Activated B cell treated with CpG ODN at 0.5 μM for 24 hours (primary cell): Measurements from ENCODE around the gene MCHR1. TPM values are rescaled to one million over a fixed set of nuclear protein-coding genes. Genes with fewer than 3 reads are reported as not detected.

Experiments used
- ATAC-seq: fragments of 200-7000 bp; cut with Tn5 transposase; one replicate; pipeline ENCODE4 v1.10.0; 2021; ENCODE audit warnings: low read depth, mild to moderate bottlenecking, moderate library complexity
- CTCF ChIA-PET: fragments of 350-600 bp; sonication (Branson Sonifier 250); formaldehyde crosslinking; loops from one replicate; lab custom pipeline; 2021; ENCODE audit warnings: antibody characterized with exemption; lab: Charles Lee
- POLR2A ChIA-PET: fragments of 350-600 bp; sonication (Branson Sonifier 250); formaldehyde crosslinking; loops from one replicate; lab custom pipeline; 2021; ENCODE audit warnings: antibody characterized with exemption; lab: Charles Lee
- DNase-seq: peaks from one replicate; pipeline ENCODE4 v3.0.0; 2022
- H3K27ac Mint-ChIP-seq: one replicate; pipeline ENCODE4 v1.8.0; 2020; ENCODE audit warnings: mixed read lengths
- H3K27me3 Mint-ChIP-seq: one replicate; pipeline ENCODE4 v1.8.0; 2021; ENCODE audit warnings: mixed read lengths
- H3K36me3 Mint-ChIP-seq: one replicate; pipeline ENCODE4 v1.8.0; 2021; ENCODE audit warnings: low read depth, mixed read lengths
- H3K4me1 Mint-ChIP-seq: one replicate; pipeline ENCODE4 v1.8.0; 2021; ENCODE audit warnings: mixed read lengths
- H3K4me3 Mint-ChIP-seq: one replicate; pipeline ENCODE4 v1.8.0; 2020; ENCODE audit warnings: mild to moderate bottlenecking, mixed read lengths
- H3K9me3 Mint-ChIP-seq: one replicate; pipeline ENCODE4 v1.8.0; 2020; ENCODE audit warnings: mixed read lengths
- intact Hi-C: fragments of 100-400 bp; cut with micrococcal nuclease; formaldehyde crosslinking; loops from one replicate; pipeline ENCODE4 v1.15.1; 2024
- total RNA-seq: library from RNA; stranded (reverse); gene quantifications from 2 replicates; pipeline ENCODE4 v1.2.3, GENCODE V29; 2022
- TF ChIP-seq, protein P1 (sequence below): fragments of 200-600 bp; IDR thresholded peaks from one replicate; pipeline ENCODE4 v1.8.0; 2022; ENCODE audit warnings: antibody characterized with exemption, mild to moderate bottlenecking

Gene MCHR1
- total RNA-seq, 1 donor from 2014 or later = not detected

DNA sequence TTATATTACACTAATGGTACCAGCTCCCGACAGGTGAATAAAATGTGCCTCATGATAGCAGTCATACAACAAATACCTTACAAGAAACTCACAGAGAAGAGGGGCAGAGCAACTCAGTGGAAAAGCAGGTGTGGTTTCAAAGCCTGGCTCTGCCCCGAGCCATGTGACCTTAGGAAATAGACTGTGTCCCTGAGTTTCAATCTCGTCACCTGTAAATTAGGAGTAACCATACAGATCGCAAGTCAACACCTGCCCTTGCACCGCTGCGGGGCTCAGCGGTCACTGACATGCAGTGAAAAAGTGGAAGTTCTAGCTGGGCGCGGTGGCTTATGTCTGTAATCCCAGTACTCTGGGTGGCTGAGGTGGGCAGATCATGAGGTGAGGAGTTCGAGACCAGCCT, 30.9 kb upstream of the MCHR1 start:
- Mint-ChIP-seq H3K36me3 (no peaks in the 10 kb centered on the region), H3K27me3 (no peaks in the 10 kb centered on the region), H3K9me3 (no peaks in the 10 kb centered on the region), H3K27ac (no peak overlapping the region), H3K4me1 (peaks cover 20% of the 10 kb centered on the region), H3K4me3 (no peak overlapping the region)
- TF ChIP-seq, protein P1, sequence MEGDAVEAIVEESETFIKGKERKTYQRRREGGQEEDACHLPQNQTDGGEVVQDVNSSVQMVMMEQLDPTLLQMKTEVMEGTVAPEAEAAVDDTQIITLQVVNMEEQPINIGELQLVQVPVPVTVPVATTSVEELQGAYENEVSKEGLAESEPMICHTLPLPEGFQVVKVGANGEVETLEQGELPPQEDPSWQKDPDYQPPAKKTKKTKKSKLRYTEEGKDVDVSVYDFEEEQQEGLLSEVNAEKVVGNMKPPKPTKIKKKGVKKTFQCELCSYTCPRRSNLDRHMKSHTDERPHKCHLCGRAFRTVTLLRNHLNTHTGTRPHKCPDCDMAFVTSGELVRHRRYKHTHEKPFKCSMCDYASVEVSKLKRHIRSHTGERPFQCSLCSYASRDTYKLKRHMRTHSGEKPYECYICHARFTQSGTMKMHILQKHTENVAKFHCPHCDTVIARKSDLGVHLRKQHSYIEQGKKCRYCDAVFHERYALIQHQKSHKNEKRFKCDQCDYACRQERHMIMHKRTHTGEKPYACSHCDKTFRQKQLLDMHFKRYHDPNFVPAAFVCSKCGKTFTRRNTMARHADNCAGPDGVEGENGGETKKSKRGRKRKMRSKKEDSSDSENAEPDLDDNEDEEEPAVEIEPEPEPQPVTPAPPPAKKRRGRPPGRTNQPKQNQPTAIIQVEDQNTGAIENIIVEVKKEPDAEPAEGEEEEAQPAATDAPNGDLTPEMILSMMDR = no peak
- DNase-seq (no peak), ATAC-seq (no peak)
- intact Hi-C loops = no loop called here
- POLR2A ChIA-PET = interaction anchor here (0.6 to 1.6 kb wide), 3 partner anchors 124 to 266 kb away, joined by 4 to 5 read pairs (median 4); no protein-coding TSS in a partner anchor
- CTCF ChIA-PET = interaction anchor here (6.2 to 9.2 kb wide), 2 partner anchors 119 to 212 kb away, joined by 104 to 215 read pairs; no protein-coding TSS in a partner anchor

DNA sequence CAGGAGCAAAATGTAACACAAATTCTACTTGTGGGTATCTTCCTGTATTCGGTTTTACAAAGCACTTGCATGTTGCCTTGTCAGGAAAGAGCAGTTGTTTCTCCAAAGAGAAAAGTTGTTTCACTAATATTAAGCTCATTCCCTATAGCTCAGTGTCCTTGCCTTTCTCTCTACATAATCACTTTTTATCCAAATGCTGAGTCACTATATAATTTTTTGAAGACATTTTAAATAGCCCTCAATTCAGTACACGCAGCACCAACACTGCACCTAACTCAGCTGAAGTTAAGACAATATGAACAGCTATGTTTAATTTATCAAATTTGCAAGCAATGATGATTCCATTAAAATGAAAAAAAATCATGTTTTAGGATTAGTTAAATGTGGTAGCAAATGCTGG, 28.2 kb upstream of the MCHR1 start:
- POLR2A ChIA-PET = interaction anchor here (0.6 to 1.2 kb wide), 2 partner anchors 127 to 382 kb away, joined by 4 to 6 read pairs; no protein-coding TSS in a partner anchor
- Mint-ChIP-seq H3K4me1 (peaks cover 18% of the 10 kb centered on the region), H3K9me3 (no peaks in the 10 kb centered on the region), H3K27me3 (no peaks in the 10 kb centered on the region), H3K27ac (no peak overlapping the region), H3K36me3 (no peaks in the 10 kb centered on the region), H3K4me3 (no peak overlapping the region)
- CTCF ChIA-PET = interaction anchor here (0.8 to 9.2 kb wide), 3 partner anchors 15 to 122 kb away, joined by 3 to 215 read pairs (median 4); no protein-coding TSS in a partner anchor
- no peak for DNase-seq
- TF ChIP-seq, protein P1 = no peak
- intact Hi-C loops = no loop called here
- no peak for ATAC-seq

GRCh38 chr22:40651563-40652501, 27.5 kb upstream of the MCHR1 start:
- peak; percentile 90 for ATAC-seq
- Mint-ChIP-seq H3K4me3 (peak overlapping the region; percentile 83), H3K27me3 (no peaks in the 10 kb centered on the region), H3K4me1 (peaks cover 12% of the 10 kb centered on the region), H3K27ac (peak overlapping the region; percentile 88), H3K9me3 (no peaks in the 10 kb centered on the region), H3K36me3 (no peaks in the 10 kb centered on the region)
- ChIA-PET CTCF (interaction anchor here (0.6 to 9.2 kb wide), 3 partner anchors 31 to 267 kb away, joined by 3 to 215 read pairs (median 4); no protein-coding TSS in a partner anchor), POLR2A (interaction anchor here (0.6 to 1.2 kb wide), 3 partner anchors 15 to 383 kb away, joined by 3 to 6 read pairs (median 4); partner anchors contain the start of gene MRTFA)
- TF ChIP-seq, protein P1 = no peak
- intact Hi-C loops = no loop called here
- peak; percentile 42 for DNase-seq

DNA sequence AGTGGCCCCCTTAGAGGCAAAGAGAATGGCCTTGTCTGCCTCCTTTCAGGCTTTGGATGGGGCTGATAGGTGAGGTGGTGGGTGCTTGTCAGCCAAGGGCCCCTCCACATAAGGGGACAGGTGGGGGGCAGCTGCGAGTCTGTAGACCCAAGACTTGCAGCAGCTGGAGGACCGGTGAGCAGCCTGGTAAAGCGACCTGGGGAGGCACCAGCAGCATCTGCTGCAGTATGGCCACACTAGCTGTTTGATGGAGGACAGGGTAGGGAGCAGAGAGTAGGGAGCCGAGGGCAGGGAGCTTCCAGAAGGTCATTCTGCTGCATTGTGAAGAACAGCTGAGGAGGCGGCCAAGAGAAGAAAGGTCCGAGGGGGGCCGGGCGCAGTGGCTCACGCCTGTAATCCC, 25.9 kb upstream of the MCHR1 start:
- Mint-ChIP-seq H3K4me1 (peaks cover 5% of the 10 kb centered on the region), H3K4me3 (no peak overlapping the region), H3K27me3 (no peaks in the 10 kb centered on the region), H3K36me3 (no peaks in the 10 kb centered on the region), H3K9me3 (no peaks in the 10 kb centered on the region), H3K27ac (no peak overlapping the region)
- intact Hi-C loops = no loop called here
- POLR2A ChIA-PET = interaction anchor here (0.5 to 0.7 kb wide), 2 partner anchors 104 to 264 kb away, joined by 6 to 11 read pairs; no protein-coding TSS in a partner anchor
- CTCF ChIA-PET = interaction anchor here (1.3 kb wide), 1 partner anchor 128 kb away, joined by 3 read pairs; no protein-coding TSS in a partner anchor
- no peak for ATAC-seq
- no peak for DNase-seq
- TF ChIP-seq, protein P1 = no peak
